Measurements from ENCODE around the gene SOX18.
A peak's percentile ranks its signal among the peaks of the same experiment; 100 is the strongest.

SOX18 gene

DNA sequence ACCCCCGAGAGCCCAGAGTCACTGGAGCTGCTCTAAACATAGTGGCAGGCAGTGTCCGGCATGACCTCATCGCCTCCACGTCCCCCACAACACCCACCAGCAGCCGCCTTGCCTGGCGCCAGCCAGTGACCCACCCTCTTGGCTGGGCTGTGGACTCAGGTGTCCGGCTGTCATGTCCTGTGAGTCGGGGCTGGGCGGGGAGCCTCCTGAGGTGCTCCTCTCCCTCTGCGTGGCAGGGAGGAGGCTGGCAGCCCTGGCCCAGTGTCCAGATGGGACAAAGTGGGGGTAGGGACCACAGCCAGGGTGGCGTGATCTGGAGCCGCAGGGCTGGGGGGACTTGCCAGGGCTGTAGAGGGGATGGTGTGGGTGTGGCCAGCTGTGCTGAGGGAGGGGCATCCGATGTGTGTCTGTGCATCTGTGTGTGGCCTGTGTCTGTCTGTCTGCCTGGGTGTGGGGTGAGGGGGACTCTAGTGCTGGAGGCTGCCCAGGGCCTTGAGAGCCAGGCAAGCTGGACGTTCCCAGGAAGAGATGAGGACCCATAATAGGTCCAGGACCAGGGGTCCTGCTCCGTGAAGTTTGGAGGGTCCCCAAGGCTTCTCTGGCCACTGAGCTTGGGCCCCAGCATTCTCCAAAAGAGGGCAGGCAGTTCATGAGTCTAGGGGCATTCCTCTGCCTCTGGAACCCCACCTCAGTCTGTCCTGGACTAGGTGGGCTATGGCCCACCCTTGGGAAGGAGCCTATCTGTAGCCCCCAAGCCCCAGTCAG, 2.3 kb upstream of the SOX18 start:
- DNase-seq = no peak

DNA sequence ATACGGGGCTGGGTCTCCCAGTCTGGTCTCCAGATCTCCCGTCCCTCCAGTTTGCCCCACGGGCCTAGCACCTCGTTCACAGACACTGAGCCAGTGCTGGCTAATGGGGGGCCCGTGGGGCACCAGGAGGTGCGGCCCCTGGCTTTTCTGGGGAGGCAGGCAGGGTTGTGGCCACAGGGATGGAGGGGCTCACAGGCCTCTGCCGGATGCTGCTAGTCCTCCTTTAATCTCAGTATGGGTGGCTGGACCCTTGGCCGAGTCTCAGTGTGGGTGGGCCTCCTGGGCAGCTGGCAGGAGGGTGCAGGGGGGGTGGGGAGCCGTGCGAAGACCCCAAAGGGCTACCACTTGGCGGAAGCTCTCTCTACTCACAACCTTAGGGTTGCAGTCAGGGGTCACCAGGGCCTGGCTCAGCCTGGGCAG, 1.6 kb upstream of the SOX18 start:
- no peak for DNase-seq

DNA sequence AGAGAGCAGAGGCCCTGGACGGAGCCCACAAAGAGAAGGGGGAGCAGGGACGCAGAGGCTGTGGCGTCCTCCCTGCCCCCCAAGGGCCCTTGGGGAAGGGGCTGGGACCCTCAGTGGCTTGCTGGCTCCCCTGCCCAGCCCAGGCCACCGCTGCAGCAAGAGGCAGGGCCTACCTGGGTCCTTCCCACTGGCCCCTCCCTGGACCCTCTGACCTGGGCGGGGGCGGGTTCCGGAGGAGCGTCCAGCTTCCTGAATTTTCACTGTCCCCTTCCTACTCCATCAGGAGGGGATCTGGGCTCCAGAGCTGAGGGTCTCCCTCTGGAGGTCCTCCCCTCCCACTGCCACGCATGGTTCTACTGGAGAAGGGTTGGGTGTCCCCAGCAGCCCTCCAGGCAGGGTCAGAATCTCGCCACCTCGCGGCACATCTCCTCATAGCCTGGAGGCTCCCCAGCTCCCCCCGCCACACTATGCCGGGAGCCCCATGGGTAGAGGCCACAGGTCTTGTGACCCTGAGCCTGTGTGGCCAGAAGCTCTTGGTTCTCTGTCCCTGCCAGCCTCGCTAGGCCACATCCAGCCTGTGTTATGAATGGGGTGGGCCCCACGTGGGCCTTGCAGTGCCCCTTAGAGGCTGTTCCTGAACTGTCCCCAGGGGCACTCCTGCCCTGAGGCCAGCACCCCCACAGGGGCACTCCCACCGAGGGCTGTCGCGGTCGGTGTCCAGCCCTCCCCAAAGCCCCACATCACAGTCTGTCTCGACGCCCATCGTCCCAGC, 1.0 kb upstream of the SOX18 start:
- no peak for DNase-seq

DNA sequence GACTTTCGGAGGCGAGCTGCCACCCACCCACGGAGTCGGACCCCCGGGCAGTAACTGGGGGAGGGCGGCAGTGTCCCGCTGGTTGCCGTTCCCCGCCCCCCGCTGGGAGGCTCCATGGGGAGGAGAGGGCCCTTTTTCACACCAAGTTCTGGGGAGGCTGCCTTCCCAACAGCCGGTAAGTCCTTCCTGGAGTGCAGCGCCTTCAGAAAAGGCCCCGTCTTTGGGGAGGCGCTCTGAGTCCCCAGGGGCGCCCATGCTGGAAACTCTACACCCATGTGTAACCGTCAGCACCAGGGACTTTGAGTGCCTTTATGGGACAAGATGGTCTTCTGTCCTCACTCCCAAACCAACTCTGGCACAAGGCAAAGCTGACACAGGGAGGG, 430 bp upstream of the SOX18 start:
- DNase-seq = no peak

DNA sequence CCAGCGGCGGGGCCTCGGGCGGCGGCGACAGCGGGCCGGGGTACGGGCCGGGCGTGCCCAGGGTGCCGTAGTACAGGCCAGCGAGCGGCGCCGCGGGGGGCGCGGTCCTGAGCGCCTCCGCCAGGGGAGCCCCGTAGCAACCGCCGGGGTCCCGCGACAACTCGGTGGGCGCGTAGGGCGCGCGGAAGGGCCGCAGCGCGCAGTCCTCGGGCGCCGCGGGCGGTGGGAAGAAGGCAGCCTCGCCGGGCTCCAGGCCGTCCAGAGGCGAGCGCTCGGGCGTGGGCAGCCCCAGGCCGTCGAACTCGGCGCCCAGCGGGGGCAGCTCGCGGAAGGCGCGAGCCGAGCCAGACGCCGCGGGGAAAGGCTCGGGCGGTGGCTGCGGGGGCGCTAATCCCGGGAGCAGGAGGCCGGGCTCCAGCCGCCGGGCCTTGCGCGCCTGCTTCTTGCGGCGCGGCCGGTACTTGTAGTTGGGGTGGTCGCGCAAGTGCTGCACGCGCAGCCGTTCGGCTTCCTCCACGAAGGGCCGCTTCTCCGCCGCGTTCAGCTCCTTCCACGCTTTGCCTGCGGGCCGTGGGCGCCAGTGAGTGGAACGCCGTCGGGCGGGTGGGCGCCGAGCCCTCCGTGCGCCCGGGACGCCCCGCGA, 916 bp downstream of the SOX18 start:
- DNase-seq = no peak

DNA sequence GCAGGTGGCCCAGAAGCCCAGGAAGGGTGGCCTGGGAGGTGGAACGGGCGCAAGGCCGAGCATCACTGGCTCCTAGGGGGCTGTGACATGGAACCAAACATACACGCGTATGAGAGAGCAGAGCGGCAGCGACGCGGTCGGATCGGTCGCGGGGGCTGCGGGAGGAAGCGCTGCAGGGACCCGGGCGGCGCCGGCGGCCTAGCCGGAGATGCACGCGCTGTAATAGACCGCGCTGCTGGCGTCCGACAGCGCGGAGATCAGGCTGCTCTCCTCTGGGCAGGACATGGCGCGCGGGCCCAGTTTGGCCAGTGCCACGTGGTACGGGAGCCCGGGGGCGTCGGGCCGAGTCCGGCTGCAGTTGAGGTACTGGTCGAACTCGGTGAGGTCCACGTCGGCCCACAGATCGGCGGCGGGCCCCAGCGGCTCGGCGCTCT, 1.5 kb downstream of the SOX18 start:
- DNase-seq = peak; percentile 48

DNA sequence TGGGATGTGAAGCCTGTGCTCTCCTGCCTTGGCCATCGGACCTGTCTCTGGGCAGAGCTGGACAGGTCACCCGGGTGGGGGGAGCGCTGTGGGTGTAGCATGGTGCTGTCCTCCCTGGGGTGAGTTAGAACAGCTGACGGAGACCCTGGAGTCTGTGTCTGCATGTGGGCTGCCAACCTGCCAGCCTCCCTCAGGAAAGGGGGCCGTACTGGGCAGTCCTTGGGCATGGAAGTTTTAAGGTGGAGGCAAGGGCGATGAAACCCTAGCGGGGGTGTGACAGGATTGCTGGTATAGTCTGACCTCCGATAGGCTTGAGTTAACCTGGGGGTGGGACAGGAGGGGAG, 2.4 kb downstream of the SOX18 start:
- DNase-seq = no peak

DNA sequence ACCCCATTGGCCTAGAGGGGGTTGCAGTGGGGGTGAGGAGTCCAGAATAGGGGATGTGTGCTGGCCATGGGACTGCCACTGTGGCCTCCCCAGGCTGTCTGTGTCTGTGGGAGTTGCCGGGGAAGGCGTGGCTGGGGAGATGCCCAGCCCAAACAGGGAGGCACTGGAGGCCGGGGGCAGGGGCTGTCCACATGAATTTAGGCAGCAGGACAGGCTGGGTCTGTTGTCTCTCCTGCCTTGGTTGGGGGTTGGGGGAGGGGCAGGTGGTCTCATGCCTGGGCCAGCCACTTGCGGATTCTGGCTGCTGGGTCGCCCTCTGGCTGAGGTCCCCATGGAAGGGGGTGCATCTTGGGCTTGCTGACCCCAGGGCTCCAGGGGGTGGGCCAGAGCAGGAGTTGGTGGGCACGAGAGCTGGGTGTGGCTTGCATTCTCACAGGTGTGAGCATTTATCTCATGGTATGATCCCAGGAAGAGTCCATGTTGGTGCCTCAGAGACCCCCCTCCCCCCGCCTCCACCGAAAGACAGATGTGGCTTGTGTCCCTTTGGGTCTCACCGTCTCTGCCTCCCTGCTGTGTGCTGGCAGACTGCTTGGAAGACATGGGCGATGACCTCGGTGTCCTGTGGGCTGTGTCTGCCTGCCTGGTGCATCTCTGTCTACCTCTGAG, 4.0 kb downstream of the SOX18 start:
- DNase-seq = no peak

DNA sequence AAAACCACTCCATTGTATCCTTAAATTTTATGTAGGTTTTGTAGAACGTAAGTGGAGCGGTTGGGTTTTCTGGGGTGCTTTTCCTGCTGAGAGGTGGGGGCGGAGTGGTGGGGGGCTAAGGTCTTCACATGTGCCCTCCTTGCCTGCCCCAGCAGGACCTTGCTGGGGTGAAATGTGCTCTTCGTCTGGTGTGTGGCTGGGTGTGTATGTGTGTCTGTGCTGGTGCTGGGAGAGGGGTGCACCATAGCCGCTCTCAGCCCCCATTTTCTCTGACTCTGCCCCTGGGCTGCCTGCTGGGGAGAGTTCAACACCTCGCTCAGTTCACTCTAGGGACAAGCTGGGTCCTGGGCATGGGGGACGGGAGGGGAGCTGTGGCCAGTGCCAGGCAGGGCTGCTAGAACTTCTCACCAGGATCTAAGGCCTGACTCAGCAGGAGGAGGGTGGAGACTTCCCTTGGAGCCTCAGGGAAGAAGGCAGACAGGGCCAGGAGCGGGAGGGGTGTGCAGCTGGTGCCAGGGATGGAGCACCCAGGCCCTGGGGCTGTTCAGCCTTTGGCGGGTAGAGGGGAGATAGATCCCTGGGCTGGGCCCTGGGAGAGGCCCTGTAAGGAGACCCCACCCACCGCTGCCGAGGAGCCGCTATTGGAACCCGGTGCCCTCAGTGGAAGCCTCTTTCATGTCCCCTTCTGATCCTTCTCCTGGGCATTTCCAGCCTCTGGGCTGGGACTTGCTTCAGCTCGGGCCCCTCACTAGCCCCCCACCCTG, 4.8 kb downstream of the SOX18 start:
- DNase-seq = no peak

DNA sequence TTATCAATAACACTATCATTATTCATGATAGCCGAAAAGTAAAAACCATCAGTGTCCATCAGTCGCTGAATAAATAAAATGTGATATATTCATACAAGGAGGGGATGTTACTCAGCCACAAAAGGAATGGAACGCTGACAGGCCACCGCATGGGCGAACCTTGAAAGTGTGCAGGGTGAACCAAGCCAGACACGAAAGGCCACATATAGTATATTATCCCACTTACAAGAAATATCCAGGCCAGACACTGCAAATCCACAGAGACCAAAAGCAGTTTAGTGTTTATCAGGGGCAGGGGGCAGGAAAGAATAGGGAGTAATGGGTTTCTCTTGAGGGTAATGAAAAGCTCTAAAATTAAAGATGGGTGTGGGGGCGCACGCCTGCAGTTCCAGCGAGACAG, 5.7 kb downstream of the SOX18 start:
- DNase-seq = no peak

DNA sequence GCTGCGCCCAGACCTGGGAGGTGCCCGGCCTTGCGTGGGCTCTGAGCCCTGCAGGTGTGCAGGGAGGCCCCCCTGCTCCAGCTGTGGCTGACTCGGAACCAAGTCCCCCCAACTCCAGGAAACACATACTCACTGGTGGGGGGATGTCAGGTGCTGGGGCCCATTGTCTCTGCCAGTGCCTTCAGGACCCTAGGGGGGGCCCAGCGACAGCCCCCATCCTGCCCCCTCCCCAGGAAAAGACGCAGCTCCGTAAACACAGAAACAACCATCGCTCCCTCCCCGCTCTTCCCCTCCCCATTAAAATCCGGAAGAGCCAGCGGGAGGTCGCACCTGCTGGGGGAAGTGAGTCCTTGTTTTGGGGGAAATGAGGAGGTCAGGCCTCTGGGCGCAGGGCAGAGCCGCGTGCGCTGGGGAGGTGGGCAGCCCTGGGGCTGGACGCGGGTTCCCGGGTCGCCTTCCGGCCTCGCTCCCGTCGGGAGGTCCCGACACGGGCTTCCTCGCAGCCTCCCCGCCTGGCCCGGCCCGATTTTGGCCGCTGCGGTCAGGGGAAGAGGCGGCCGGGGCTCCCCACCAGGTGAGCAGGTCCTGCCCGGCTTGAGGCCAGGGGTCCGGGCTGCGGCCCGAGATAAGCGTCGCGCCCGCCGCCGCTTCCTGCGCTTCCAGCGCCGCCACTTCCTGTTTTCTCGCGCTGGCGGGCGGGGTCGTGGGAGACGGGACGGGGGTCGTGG, 7.2 kb downstream of the SOX18 start:
- no peak for DNase-seq

DNA sequence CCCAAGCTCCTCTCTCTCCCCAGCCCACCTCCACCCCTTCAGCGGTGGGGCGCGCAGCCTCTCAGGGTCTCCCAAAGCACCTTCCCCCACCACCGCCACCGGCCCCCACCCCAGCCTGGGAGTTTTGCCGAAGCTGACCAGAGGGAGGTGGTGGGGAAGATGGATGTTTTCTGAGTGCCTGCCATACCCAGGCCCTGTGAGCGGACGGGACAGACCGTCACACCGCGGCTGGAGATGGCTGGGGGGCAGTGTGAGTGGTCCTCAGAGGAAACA, 7.7 kb downstream of the SOX18 start:
- no peak for DNase-seq

DNA sequence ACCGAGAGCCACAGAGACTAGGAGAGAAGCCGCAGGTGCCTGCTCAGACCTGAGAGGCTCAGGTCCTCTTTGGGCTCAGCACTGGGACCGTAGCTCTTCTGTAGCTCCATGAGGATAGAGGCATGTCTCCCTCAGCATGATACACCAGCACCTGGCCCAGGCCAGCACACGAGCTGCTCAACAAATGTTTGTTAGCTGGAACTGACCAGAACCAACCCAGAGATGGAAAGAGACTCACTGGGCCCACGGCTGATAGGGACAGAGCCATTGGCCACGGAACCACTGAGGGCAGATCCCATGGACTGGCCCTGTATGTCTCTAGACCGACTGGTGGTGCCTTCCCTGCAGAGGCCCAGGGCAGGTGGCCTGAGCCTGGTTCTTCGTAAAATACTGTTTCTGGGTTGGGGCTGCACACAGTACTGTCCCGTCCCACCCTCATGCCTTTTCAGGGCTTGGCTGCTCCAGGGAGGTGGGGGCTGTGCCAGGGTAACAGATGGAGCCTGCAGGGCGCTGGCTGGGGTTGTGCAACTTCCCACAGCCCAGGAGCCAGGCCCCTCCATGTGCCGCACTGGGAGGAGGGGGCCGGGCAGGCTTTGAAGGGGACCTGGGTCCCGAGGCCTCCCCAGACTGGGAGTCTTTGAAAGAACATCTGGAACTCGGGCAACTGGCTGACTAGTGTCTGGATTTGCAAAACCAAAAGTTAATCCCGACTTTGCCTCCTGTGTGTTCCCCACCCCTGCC, 8.2 kb downstream of the SOX18 start:
- no peak for DNase-seq

DNA sequence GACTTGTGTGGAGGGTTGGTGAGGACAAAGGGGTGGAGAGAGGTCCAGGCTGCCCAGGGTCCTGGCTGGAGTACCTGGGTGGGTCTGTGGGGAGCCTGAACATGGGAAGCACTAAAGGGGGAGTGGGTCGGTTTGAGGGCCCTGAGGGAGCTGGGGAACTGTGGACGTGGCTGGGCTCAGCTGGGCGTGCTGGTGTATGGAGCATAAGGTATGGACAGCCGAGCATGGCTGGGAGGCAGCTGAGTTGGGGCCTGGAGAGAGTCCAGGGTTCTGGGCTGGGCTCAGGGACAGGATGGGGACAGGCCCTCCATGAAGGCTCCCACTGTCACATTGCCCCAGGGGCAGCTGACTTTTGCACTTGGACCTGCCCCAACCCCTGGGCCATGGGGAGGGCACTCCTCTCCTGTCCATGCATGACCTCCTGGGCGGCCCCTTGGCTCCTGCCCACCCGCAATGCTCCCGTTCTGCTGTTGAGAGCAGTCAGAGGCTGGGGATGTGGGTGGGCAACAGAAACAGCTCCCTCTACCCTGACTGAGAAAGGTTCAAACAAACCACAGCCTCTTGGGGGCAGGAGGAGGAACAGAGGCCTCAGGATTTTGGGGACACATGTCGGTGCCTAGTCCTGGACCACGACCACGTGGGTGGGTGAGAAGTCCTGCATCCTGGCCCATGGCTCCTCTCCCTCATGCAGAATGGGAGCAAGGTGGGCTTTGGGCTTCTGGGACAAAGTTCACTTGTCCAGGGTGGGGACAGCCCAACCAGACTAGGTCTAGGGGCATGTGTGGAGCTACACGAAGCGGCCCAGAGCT, 9.0 kb downstream of the SOX18 start:
- DNase-seq = no peak

DNA sequence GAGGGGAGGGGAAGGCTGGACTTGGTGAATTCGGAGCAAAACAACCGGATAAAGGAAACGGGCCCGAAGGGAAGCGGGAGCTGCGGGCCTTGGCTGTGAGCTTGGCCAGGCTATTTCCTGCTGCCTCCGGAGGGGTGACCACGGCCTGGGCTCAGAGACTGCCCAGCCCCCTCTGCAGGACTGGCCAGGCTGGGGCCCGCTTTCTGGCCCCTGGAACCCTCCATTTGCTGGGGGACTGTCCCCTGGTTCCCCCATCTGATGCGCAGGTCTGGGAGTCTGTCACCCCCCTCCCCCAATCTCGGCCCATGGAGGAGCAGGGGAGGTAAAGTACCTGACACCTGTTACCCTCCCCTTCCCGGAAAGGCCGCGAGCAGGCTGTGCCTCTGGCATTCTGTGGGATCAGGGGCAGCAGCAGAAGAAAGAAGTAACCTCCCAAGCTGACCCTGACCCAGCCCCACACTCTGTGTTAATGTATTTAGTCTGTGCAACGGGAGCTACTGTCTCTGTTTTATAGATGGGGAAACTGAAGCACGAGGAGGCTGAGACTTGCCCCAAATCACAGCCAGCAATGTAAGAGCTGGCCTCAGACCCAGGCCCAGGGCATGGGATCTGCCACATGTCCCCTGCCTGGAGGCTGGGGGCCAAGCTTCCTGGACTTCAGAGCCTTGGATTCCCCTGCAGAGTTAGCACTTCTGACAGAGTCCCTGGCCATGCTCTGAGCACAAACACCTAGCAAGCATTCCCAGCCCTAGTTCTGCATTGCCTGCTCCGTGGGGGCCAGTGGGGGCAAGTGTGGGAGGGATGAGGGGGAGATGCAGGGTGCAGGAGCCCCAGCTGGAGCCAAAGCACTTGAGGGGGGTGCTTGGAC, 9.9 kb downstream of the SOX18 start:
- no peak for DNase-seq

DNA sequence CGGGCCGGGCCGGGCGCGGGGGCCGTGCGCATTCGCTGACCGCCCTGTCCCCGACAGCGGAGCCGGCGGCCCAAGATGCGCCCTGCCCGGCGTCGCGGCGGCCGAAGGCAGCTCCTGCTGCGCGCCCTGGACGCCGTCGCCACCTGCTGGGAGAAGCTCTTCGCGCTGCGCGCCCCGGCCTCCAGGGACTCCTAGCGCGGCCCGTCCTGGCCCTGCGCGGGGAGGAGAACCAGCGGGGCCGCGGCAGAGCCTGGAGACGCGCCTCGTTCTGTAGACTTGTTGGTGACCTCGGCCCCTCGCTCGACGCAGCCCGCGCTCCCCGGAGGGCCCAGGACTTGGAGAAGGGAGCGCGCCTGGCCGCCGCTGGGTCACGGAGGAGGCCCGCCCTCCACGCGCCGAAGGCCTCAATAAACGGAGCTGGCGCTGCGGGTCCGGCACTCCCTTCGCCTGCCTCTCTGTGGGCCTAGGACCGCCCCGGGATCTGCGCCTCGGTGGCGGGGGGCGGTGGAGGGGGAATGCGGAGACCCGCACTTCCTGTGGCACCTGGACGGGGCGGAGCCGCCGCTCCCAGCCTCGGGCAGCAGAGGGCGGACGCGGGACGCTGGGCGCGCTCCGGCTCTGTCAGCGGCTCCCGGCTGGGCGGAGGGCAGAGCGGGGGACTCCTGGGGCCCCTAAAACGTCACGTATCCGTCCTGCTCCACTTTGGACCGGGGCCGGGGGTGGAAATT, 10.7 kb downstream of the SOX18 start:
- DNase-seq = peak; percentile 78

DNA sequence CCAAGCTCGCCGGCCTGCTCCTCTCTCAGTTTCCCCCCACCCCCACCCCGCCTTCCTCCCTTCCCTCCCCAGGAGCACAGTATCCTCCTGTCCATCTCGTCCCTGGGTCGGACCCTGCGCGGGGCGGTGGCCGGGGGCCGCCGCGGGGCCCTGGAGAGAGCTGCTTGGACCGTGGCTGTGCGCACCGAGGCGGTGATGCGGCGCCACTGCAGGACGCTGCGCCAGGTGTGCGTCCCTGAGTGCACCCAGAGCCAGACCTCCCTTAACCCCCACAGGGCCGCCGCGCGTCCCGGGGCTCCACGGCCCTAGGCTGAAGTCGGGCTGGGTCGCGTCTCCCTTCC, 11.2 kb downstream of the SOX18 start:
- no peak for DNase-seq

DNA sequence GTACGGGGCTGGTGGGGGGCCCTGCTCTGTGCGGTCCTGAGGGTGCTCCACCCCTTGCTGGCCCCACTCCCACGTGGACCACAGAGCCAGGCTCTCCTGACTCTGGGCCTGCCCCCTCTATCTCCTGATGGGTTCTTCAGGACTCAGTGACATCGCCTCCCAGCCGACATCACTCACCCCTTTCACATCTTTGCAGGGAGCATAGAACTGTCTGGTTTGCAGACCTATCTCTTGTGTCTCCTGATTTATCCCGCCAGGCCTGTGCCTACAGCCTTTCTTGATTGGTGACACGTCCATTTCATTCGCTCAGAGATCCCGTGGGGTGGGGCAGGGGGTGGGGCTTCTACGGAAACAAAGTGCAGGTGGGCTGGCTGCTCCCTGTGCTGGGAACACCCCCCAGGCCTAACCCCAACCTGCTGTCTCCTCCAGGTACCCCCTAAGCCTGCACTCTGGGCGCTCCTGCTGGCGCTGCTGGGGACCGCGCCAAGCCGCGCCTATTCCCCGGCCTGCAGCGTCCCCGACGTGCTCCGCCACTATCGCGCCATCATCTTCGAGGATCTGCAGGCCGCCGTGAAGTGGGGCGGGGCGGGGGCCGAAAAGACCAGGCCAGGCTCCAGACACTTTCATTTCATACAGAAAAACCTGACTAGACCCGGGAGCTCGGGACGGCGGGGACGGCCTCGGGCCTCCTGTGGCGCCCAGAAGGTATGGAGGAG, 11.8 kb downstream of the SOX18 start:
- no peak for DNase-seq

DNA sequence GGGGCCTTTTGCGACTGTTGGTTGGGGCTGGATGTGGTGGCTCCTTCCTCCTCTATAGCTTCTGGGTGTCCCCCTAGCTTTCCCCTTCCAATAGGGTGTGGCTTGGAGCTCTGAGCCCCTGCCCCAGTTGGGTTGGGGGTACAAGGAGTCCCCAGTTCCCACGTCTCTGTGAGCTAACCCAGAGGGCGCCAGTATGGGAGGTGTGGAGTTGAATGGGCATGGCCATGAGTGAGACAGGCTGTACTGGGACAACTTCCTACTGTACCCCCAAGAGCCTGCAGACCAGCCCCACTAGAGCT, 12.3 kb downstream of the SOX18 start:
- DNase-seq = no peak

Data from retina (tissue), 1 donor.